ENCODE measurements around the gene HOXC10.

- no peak for TF ChIP-seq CTCF (IDR thresholded peaks at IDR 0.05)
- TF ChIP-seq POLR2A (IDR thresholded peaks at IDR 0.05), result no peak
- TF ChIP-seq POLR2AphosphoS5 (IDR thresholded peaks at IDR 0.05), result no peak
Observed at GRCh38 chr12:54038871-54039414, 54.0 kb downstream of the HOXC10 start.
